Measurements from ENCODE around the gene FAM186B.

DNA sequence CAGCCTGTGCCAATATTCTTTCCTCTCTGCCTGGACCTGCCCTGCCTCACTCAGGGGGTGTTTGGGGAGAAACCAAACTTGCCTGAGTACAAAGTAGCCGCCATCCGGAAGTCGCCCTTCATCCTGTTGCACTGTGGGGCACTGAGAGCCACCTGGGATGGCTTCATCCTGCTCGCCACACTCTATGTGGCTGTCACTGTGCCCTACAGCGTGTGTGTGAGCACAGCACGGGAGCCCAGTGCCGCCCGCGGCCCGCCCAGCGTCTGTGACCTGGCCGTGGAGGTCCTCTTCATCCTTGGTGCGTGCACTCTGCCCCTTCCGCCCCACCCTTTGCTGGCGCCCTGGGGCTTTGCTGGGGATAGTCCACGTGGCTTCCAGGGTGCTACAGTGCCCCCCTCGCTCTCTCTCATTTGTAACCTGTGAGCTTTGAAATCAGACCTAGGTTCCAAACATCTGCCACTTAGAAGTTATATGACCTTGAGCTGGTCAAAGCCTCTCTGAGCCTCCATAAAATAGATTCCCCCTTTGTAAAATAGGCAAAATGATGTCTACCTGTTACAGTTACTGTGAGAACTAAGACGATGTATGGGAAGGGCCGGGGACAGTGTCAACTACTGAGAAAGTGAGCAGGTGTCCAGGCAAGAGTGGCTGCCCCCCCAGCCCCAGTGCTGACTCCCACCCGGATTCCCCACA is 62.1 kb downstream of the FAM186B start:
- no peak for TF ChIP-seq EZH2 (IDR thresholded peaks at IDR 0.05)
- TF ChIP-seq POLR2AphosphoS5 (IDR thresholded peaks at IDR 0.05; ENCODE audit: borderline replicate concordance, low read depth, low read length), result no peak
- TF ChIP-seq FOXP2 (optimal IDR thresholded peaks at IDR 0.05; ENCODE audit: control extremely low read depth, extremely low read length, insufficient read depth), result no peak
